Measurements from ENCODE around the gene ARVCF.

ARVCF gene

GRCh38 chr22:19998991-19999820, 17.4 kb downstream of the ARVCF start:
- DNase-seq (ENCODE audit: low read depth, low spot score) = no peak

GRCh38 chr22:19998232-19998951, 18.2 kb downstream of the ARVCF start:
- DNase-seq (ENCODE audit: low read depth, low spot score) = no peak

- no peak for DNase-seq (ENCODE audit: low read depth, low spot score)
These were observed 18.9 kb downstream of the ARVCF start for GRCh38 chr22:19997561-19998231.

GRCh38 chr22:19996694-19997384, 19.8 kb downstream of the ARVCF start:
- no peak for DNase-seq (ENCODE audit: low read depth, low spot score)

- no peak for DNase-seq (ENCODE audit: low read depth, low spot score)
These were observed 20.8 kb downstream of the ARVCF start for GRCh38 chr22:19995611-19996339.

GRCh38 chr22:19994851-19995610, 21.6 kb downstream of the ARVCF start:
- DNase-seq (ENCODE audit: low read depth, low spot score) = no peak

GRCh38 chr22:19993926-19994325, 22.7 kb downstream of the ARVCF start:
- no peak for DNase-seq (ENCODE audit: low read depth, low spot score)

- no peak for DNase-seq (ENCODE audit: low read depth, low spot score)
These were observed 23.7 kb downstream of the ARVCF start for GRCh38 chr22:19992921-19993355.

- no peak for DNase-seq (ENCODE audit: low read depth, low spot score)
These were observed 24.1 kb downstream of the ARVCF start for GRCh38 chr22:19992481-19992911.

GRCh38 chr22:19991645-19992451, 24.8 kb downstream of the ARVCF start:
- no peak for DNase-seq (ENCODE audit: low read depth, low spot score)

GRCh38 chr22:19991395-19991644, 25.3 kb downstream of the ARVCF start:
- no peak for DNase-seq (ENCODE audit: low read depth, low spot score)

GRCh38 chr22:19990609-19991394, 25.8 kb downstream of the ARVCF start:
- no peak for DNase-seq (ENCODE audit: low read depth, low spot score)

GRCh38 chr22:19990188-19990587, 26.4 kb downstream of the ARVCF start:
- no peak for DNase-seq (ENCODE audit: low read depth, low spot score)

GRCh38 chr22:19989725-19990067, 26.9 kb downstream of the ARVCF start:
- no peak for DNase-seq (ENCODE audit: low read depth, low spot score)

- DNase-seq (ENCODE audit: low read depth, low spot score) = no peak
These were observed 27.5 kb downstream of the ARVCF start for GRCh38 chr22:19988965-19989724.

GRCh38 chr22:19988331-19988808, 28.3 kb downstream of the ARVCF start:
- no peak for DNase-seq (ENCODE audit: low read depth, low spot score)

- no peak for DNase-seq (ENCODE audit: low read depth, low spot score)
These were observed 29.0 kb downstream of the ARVCF start for GRCh38 chr22:19987394-19988306.
